ENCODE measurements around the gene KCNH3. TPM values are rescaled to one million over a fixed set of nuclear protein-coding genes. Genes with fewer than 3 reads are reported as not detected.

The KCNH3 gene
- polyA plus RNA-seq, 1 donor (not counting 4 experiments of a cell fraction or from before 2014, with no cell fraction given): 0.08 TPM

DNA sequence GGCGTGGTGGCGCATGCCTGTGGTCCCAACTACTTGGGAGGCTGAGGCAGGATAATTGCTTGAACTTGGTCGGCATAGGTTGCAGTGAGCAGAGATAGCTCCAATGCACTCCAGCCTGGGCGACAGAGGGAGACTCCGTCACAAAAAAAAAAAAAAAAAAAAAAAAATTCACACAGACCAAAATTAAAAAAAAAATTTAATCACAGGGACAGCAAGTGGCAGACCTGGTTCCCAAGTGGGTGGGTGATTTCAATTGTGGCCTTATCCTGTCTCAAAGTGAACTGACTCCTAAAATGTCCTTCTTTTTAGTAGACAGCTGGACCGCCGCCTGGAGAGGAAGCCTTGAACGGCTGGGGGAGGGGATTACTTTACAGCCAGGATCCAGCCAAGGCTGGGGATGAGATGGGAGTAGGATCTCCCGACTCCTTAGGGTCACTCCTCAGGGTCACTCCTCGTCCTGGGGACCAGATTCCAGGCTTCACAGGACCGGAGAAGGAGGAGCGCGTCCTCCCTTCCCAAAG lies 1.5 kb upstream of the KCNH3 start:
- Histone ChIP-seq H3K4me1 (ENCODE audit: control insufficient read depth, extremely low read depth, insufficient read depth, low read length) (peaks cover 45% of the 10 kb centered on the region), H3K9ac (ENCODE audit: control insufficient read depth, extremely low read depth, insufficient read depth, low read length) (no peak overlapping the region), H3K36me3 (ENCODE audit: control insufficient read depth in 2 of 2, extremely low read depth in 1 of 2, insufficient read depth in 2 of 2, low read length in 2 of 2) (no peaks in the 10 kb centered on the region), H3K27ac (ENCODE audit: control insufficient read depth, insufficient read depth, low read length) (no peak overlapping the region), H2AFZ (ENCODE audit: control insufficient read depth, low read length) (no peak overlapping the region), H3K27me3 (ENCODE audit: control insufficient read depth, extremely low read depth, insufficient read depth, low read length) (peaks cover 32% of the 10 kb centered on the region), H3K9me3 (ENCODE audit: control insufficient read depth, low read depth, low read length) (no peaks in the 10 kb centered on the region), H3K79me2 (ENCODE audit: control insufficient read depth, insufficient read depth, low read length) (no peaks in the 10 kb centered on the region), H4K20me1 (ENCODE audit: control insufficient read depth, extremely low read depth, insufficient read depth, low read length) (peaks cover 3% of the 10 kb centered on the region), H3K4me2 (ENCODE audit: control insufficient read depth, extremely low read depth, insufficient read depth, low read depth, low read length) (peak overlapping the region; percentile 74), H3K4me3 (ENCODE audit: control insufficient read depth in 2 of 3, extremely low read depth in 1 of 3, insufficient read depth in 2 of 3, low read depth in 1 of 3, low read length in 3 of 3) (no peak overlapping the region), H3K9me1 (ENCODE audit: control insufficient read depth, extremely low read depth, insufficient read depth, low read length) (no peaks in the 10 kb centered on the region)
- dilution Hi-C loops (cut with MboI; ENCODE audit: extremely low pct_ligation_motif_present, low sequenced_read_pairs): no loop called here
- FAIRE-seq (no peak), DNase-seq (ENCODE audit: low read depth, low spot score) (no peak)
- TF ChIP-seq, protein P1, sequence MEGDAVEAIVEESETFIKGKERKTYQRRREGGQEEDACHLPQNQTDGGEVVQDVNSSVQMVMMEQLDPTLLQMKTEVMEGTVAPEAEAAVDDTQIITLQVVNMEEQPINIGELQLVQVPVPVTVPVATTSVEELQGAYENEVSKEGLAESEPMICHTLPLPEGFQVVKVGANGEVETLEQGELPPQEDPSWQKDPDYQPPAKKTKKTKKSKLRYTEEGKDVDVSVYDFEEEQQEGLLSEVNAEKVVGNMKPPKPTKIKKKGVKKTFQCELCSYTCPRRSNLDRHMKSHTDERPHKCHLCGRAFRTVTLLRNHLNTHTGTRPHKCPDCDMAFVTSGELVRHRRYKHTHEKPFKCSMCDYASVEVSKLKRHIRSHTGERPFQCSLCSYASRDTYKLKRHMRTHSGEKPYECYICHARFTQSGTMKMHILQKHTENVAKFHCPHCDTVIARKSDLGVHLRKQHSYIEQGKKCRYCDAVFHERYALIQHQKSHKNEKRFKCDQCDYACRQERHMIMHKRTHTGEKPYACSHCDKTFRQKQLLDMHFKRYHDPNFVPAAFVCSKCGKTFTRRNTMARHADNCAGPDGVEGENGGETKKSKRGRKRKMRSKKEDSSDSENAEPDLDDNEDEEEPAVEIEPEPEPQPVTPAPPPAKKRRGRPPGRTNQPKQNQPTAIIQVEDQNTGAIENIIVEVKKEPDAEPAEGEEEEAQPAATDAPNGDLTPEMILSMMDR (optimal IDR thresholded peaks at IDR 0.05 in 1 of 3, IDR thresholded peaks at IDR 0.05 in 1 of 3, conservative IDR thresholded peaks at IDR 0.05 in 1 of 3; ENCODE audit: extremely low read depth in 1 of 3, insufficient read depth in 2 of 3, low read length in 3 of 3): no peak

- dilution Hi-C loops (cut with MboI; ENCODE audit: extremely low pct_ligation_motif_present, low sequenced_read_pairs): no loop called here
- Histone ChIP-seq H3K9ac (ENCODE audit: control insufficient read depth, extremely low read depth, insufficient read depth, low read length) (no peak overlapping the region), H4K20me1 (ENCODE audit: control insufficient read depth, extremely low read depth, insufficient read depth, low read length) (peaks cover 3% of the 10 kb centered on the region), H3K4me2 (ENCODE audit: control insufficient read depth, extremely low read depth, insufficient read depth, low read depth, low read length) (peak overlapping the region; percentile 74), H3K79me2 (ENCODE audit: control insufficient read depth, insufficient read depth, low read length) (no peaks in the 10 kb centered on the region), H2AFZ (ENCODE audit: control insufficient read depth, low read length) (peak overlapping the region; percentile 33), H3K27me3 (ENCODE audit: control insufficient read depth, extremely low read depth, insufficient read depth, low read length) (peaks cover 32% of the 10 kb centered on the region), H3K9me1 (ENCODE audit: control insufficient read depth, extremely low read depth, insufficient read depth, low read length) (no peaks in the 10 kb centered on the region), H3K9me3 (ENCODE audit: control insufficient read depth, low read depth, low read length) (no peaks in the 10 kb centered on the region), H3K36me3 (ENCODE audit: control insufficient read depth in 2 of 2, extremely low read depth in 1 of 2, insufficient read depth in 2 of 2, low read length in 2 of 2) (no peaks in the 10 kb centered on the region), H3K27ac (ENCODE audit: control insufficient read depth, insufficient read depth, low read length) (no peak overlapping the region), H3K4me3 (ENCODE audit: control insufficient read depth in 2 of 3, extremely low read depth in 1 of 3, insufficient read depth in 2 of 3, low read depth in 1 of 3, low read length in 3 of 3) (peak overlapping the region in 2 of 3 experiments; percentile 32 to 56), H3K4me1 (ENCODE audit: control insufficient read depth, extremely low read depth, insufficient read depth, low read length) (peaks cover 45% of the 10 kb centered on the region)
- DNase-seq (ENCODE audit: low read depth, low spot score) (no peak), FAIRE-seq (no peak)
- TF ChIP-seq, protein P1 (optimal IDR thresholded peaks at IDR 0.05 in 1 of 3, IDR thresholded peaks at IDR 0.05 in 1 of 3, conservative IDR thresholded peaks at IDR 0.05 in 1 of 3; ENCODE audit: extremely low read depth in 1 of 3, insufficient read depth in 2 of 3, low read length in 3 of 3): no peak
- TF ChIP-seq EZH2 (IDR thresholded peaks at IDR 0.05; ENCODE audit: low read length): peak; percentile 98
Observed at GRCh38 chr12:49537752-49538509, 899 bp upstream of the KCNH3 start.
